ENCODE data around the gene SEC24D. TPM values are rescaled to one million over a fixed set of nuclear protein-coding genes. Genes with fewer than 3 reads are reported as not detected.
A peak's percentile ranks its signal among the peaks of the same experiment; 100 is the strongest.

Gene SEC24D
- total and polyA plus RNA-seq, 9 of the 15 experiments (the other 6 are each of a cell fraction or from before 2014, with no cell fraction given): 7.1 to 22.5 (median 11.3) TPM

DNA sequence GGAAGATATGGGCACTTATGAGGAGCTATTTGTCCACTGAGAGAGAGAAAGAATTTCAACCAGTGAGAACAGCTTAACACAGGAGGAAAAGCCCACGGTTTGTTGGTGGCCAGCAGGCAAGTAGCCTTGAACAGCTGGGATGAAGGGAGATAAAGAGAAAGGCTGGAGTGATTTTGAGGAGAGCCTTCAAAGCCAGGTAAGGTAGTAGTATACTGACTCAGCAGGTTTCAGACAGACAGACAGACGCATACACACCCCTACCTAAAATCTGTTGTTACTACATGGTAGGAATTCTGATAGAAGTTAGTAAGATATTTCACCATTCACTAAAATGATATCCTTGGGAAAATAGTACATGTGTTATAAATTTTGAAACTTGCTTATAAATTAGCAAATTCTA, 60.5 kb downstream of the SEC24D start:
- Histone ChIP-seq H4K20me1 (replicated peaks; ENCODE audit: control insufficient read depth, insufficient read depth, low read length) (0 out of 2 replicates have a peak, but pooled peaks cover 6% of the 10 kb centered on the region), H3K4me2 (ENCODE audit: insufficient read depth, low read length) (no peak overlapping the region), H3K4me1 (replicated peaks in 1 of 2; ENCODE audit: control insufficient read depth in 2 of 2, insufficient read depth in 2 of 2, low read length in 2 of 2) (no peaks in the 10 kb centered on the region), H3K9me1 (ENCODE audit: control insufficient read depth, insufficient read depth, low read length) (no peaks in the 10 kb centered on the region), H3K27me3 (ENCODE audit: control insufficient read depth in 2 of 2, insufficient read depth in 2 of 2, low read length in 2 of 2) (no peaks in the 10 kb centered on the region), H3K27ac (ENCODE audit: extremely low read depth, low read depth, low read length) (no peak overlapping the region), H3K4me3 (no peak overlapping the region), H2AFZ (ENCODE audit: low read depth, low read length) (no peak overlapping the region), H3K79me2 (ENCODE audit: control insufficient read depth, insufficient read depth, low read length) (no peaks in the 10 kb centered on the region), H3K9ac (ENCODE audit: insufficient read depth in 1 of 2, low read depth in 2 of 2, low read length in 2 of 2) (no peak overlapping the region), H3K9me3 (replicated peaks; ENCODE audit: control insufficient read depth, insufficient read depth, low read depth, low read length) (no peaks in the 10 kb centered on the region), H3K36me3 (ENCODE audit: control insufficient read depth, insufficient read depth, low read length) (no peaks in the 10 kb centered on the region; the same call in 2 of the 3 replicates)
- WGBS (ENCODE audit: insufficient coverage, low coverage, missing lambda C conversion rate): 21% methylated on average over 2 of the region's 2 CpGs
- DNase-seq (ENCODE audit: extremely low read depth in 1 of 4, low spot score in 3 of 4): no peak
- intact Hi-C loops (cut with micrococcal nuclease): no loop called here
- ChIA-PET CTCF (ENCODE audit: low intra/inter-chr PET ratio) (no interaction called here), POLR2A (no interaction called here)
- no TSS peak for BruUV-seq (replicated peaks)
- in situ Hi-C loops (cut with MboI): no loop called here
- no peak for FAIRE-seq
- peak; percentile 44; the same call in 1 of the 3 replicates for ATAC-seq
- TF ChIP-seq ILK (tag; IDR thresholded peaks at IDR 0.05; ENCODE audit: borderline replicate concordance, low read depth) (no peak), KLF10 (CRISPR knock-in tag; IDR thresholded peaks at IDR 0.05) (no peak), ZEB2 (IDR thresholded peaks at IDR 0.05) (no peak), ETV5 (CRISPR knock-in tag; IDR thresholded peaks at IDR 0.05; ENCODE audit: low read depth) (no peak), NFE2 (IDR thresholded peaks at IDR 0.05; ENCODE audit: low read depth) (peak; percentile 46; the same call in 1 of the 2 replicates), ZZZ3 (IDR thresholded peaks at IDR 0.05) (no peak), KDM5B (IDR thresholded peaks at IDR 0.05; ENCODE audit: insufficient replicate concordance, low read depth, low read length) (no peak), MAFG (tag; conservative IDR thresholded peaks at IDR 0.05) (peak; percentile 53), CEBPB (tag; IDR thresholded peaks at IDR 0.05) (no peak), PTTG1 (tag; IDR thresholded peaks at IDR 0.05; ENCODE audit: low read depth) (no peak), DMBX1 (CRISPR knock-in tag; IDR thresholded peaks at IDR 0.05; ENCODE audit: borderline replicate concordance) (no peak), SREBF2 (CRISPR knock-in tag; IDR thresholded peaks at IDR 0.05) (no peak), ZNF217 (CRISPR knock-in tag; IDR thresholded peaks at IDR 0.05) (no peak), HOXB6 (CRISPR knock-in tag; IDR thresholded peaks at IDR 0.05; ENCODE audit: borderline replicate concordance) (no peak), PHF8 (IDR thresholded peaks at IDR 0.05; ENCODE audit: borderline replicate concordance, low read length) (no peak), CHD2 (IDR thresholded peaks at IDR 0.05; ENCODE audit: low read depth, low read length) (no peak), ZFP30 (CRISPR knock-in tag; IDR thresholded peaks at IDR 0.05; ENCODE audit: borderline replicate concordance) (no peak), KLF6 (CRISPR knock-in tag; IDR thresholded peaks at IDR 0.05; ENCODE audit: borderline replicate concordance) (no peak), MYNN (IDR thresholded peaks at IDR 0.05) (no peak), MYNN (CRISPR knock-in tag; IDR thresholded peaks at IDR 0.05) (no peak)
- TF ChIP-seq, protein P1, sequence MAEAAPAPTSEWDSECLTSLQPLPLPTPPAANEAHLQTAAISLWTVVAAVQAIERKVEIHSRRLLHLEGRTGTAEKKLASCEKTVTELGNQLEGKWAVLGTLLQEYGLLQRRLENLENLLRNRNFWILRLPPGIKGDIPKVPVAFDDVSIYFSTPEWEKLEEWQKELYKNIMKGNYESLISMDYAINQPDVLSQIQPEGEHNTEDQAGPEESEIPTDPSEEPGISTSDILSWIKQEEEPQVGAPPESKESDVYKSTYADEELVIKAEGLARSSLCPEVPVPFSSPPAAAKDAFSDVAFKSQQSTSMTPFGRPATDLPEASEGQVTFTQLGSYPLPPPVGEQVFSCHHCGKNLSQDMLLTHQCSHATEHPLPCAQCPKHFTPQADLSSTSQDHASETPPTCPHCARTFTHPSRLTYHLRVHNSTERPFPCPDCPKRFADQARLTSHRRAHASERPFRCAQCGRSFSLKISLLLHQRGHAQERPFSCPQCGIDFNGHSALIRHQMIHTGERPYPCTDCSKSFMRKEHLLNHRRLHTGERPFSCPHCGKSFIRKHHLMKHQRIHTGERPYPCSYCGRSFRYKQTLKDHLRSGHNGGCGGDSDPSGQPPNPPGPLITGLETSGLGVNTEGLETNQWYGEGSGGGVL (CRISPR knock-in tag; IDR thresholded peaks at IDR 0.05): no peak
- TF ChIP-seq, protein P2, sequence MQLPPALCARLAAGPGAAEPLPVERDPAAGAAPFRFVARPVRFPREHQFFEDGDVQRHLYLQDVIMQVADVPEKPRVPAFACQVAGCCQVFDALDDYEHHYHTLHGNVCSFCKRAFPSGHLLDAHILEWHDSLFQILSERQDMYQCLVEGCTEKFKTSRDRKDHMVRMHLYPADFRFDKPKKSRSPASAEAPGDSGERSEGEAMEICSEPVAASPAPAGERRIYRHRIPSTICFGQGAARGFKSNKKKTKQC (CRISPR knock-in tag; IDR thresholded peaks at IDR 0.05): no peak
- TF ChIP-seq, protein P3, sequence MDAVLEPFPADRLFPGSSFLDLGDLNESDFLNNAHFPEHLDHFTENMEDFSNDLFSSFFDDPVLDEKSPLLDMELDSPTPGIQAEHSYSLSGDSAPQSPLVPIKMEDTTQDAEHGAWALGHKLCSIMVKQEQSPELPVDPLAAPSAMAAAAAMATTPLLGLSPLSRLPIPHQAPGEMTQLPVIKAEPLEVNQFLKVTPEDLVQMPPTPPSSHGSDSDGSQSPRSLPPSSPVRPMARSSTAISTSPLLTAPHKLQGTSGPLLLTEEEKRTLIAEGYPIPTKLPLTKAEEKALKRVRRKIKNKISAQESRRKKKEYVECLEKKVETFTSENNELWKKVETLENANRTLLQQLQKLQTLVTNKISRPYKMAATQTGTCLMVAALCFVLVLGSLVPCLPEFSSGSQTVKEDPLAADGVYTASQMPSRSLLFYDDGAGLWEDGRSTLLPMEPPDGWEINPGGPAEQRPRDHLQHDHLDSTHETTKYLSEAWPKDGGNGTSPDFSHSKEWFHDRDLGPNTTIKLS (IDR thresholded peaks at IDR 0.05; ENCODE audit: borderline replicate concordance, low read depth): no peak
